Nephron (organoid): ENCODE data around the gene IGFBP6.
A peak's percentile ranks its signal among the peaks of the same experiment; 100 is the strongest.

Experiments
- H3K27ac Mint-ChIP-seq, 3 experiments: 2 replicates each; pipeline ENCODE4 v1.8.0; 2020; ENCODE audit warnings: mixed read lengths in 3 of 3, mild to moderate bottlenecking in 2 of 3, moderate library complexity in 1 of 3
- H3K27me3 Mint-ChIP-seq: 2 replicates; pipeline ENCODE4 v1.8.0; 2021; ENCODE audit warnings: low read depth, mild to moderate bottlenecking, moderate library complexity, mixed read lengths
- H3K36me3 Mint-ChIP-seq: 2 replicates; pipeline ENCODE4 v1.8.0; 2020; ENCODE audit warnings: low read depth, mixed read lengths
- H3K4me1 Mint-ChIP-seq: 2 replicates; pipeline ENCODE4 v1.8.0; 2020; ENCODE audit warnings: mixed read lengths
- H3K4me3 Mint-ChIP-seq, 3 experiments: 2 replicates each; pipeline ENCODE4 v1.8.0; 2020; ENCODE audit warnings: mild to moderate bottlenecking in 3 of 3, mixed read lengths in 3 of 3, moderate library complexity in 2 of 3
- H3K9me3 Mint-ChIP-seq: 2 replicates; pipeline ENCODE4 v1.8.0; 2020; ENCODE audit warnings: mixed read lengths
- CTCF ChIP-seq, 3 experiments: fragments of 200-600 bp; sonication (generic); IDR thresholded peaks; one replicate each; pipeline ENCODE4 v1.5.0; 2021; ENCODE audit warnings: antibody characterized with exemption in 3 of 3; ENCODE audit not compliant: unreplicated experiment in 3 of 3

The IGFBP6 gene

GRCh38 chr12:53051058-53051880 is 46.2 kb upstream of the IGFBP6 start:
- Mint-ChIP-seq H3K27me3 (no peaks in the 10 kb centered on the region), H3K27ac (peak overlapping the region; percentile 97 to 99 (median 99)), H3K9me3 (no peaks in the 10 kb centered on the region), H3K4me1 (peaks cover 68% of the 10 kb centered on the region), H3K4me3 (peak overlapping the region; percentile 88 to 92 (median 91)), H3K36me3 (peaks cover 5% of the 10 kb centered on the region)
- TF ChIP-seq CTCF (IDR thresholded peaks at IDR 0.05; ENCODE audit: unreplicated experiment in 3 of 3): peak in 1 of 3 experiments; percentile 25

GRCh38 chr12:53051881-53052412 is 45.5 kb upstream of the IGFBP6 start:
- peaks cover 68% of the 10 kb centered on the region for H3K4me1 Mint-ChIP-seq
- peak overlapping the region; percentile 97 to 99 (median 99) for H3K27ac Mint-ChIP-seq
- H3K36me3 Mint-ChIP-seq: peaks cover 9% of the 10 kb centered on the region
- peak overlapping the region; percentile 88 to 92 (median 91) for H3K4me3 Mint-ChIP-seq
- H3K27me3 Mint-ChIP-seq: no peaks in the 10 kb centered on the region
- H3K9me3 Mint-ChIP-seq: no peaks in the 10 kb centered on the region
- TF ChIP-seq CTCF (IDR thresholded peaks at IDR 0.05; ENCODE audit: unreplicated experiment in 3 of 3): no peak

GRCh38 chr12:53052419-53053217 is 44.8 kb upstream of the IGFBP6 start:
- Mint-ChIP-seq H3K4me3 (peak overlapping the region; percentile 88 to 92 (median 91)), H3K27ac (peak overlapping the region; percentile 97 to 99 (median 99)), H3K27me3 (no peaks in the 10 kb centered on the region), H3K36me3 (peaks cover 15% of the 10 kb centered on the region), H3K9me3 (no peaks in the 10 kb centered on the region), H3K4me1 (peaks cover 74% of the 10 kb centered on the region)
- no peak for TF ChIP-seq CTCF (IDR thresholded peaks at IDR 0.05; ENCODE audit: unreplicated experiment in 3 of 3)

- Mint-ChIP-seq H3K9me3 (no peaks in the 10 kb centered on the region), H3K36me3 (peaks cover 21% of the 10 kb centered on the region), H3K27ac (peak overlapping the region; percentile 76 to 92 (median 92)), H3K4me3 (peak overlapping the region; percentile 90 to 92 (median 91)), H3K27me3 (no peaks in the 10 kb centered on the region), H3K4me1 (peaks cover 72% of the 10 kb centered on the region)
- TF ChIP-seq CTCF (IDR thresholded peaks at IDR 0.05; ENCODE audit: unreplicated experiment in 3 of 3): peak; percentile 61 to 66 (median 66)
Observed at GRCh38 chr12:53053218-53054111, 44.0 kb upstream of the IGFBP6 start.

- no peak for TF ChIP-seq CTCF (IDR thresholded peaks at IDR 0.05; ENCODE audit: unreplicated experiment in 3 of 3)
- peak overlapping the region; percentile 90 to 92 (median 91) for H3K4me3 Mint-ChIP-seq
Observed at GRCh38 chr12:53054112-53054878, 43.2 kb upstream of the IGFBP6 start.

More at GRCh38 chr12:53054112-53054878, 43.2 kb upstream of the IGFBP6 start:
- H3K27ac Mint-ChIP-seq: peak overlapping the region; percentile 76 to 92 (median 92)
- H3K27me3 Mint-ChIP-seq: no peaks in the 10 kb centered on the region
- peaks cover 21% of the 10 kb centered on the region for H3K36me3 Mint-ChIP-seq
- no peaks in the 10 kb centered on the region for H3K9me3 Mint-ChIP-seq
- peaks cover 64% of the 10 kb centered on the region for H3K4me1 Mint-ChIP-seq
